Gastroesophageal sphincter (tissue), 3 donors: ENCODE data around the gene SLC17A9.

Experiments used
- CTCF ChIP-seq, 4 experiments: fragments of 200-600 bp in 2 of 4; fragments of 450-650 bp in 2 of 4; sonication (generic) in 1 of 4; IDR thresholded peaks; one replicate each; pipeline ENCODE4 v1.5.1; 2017 to 2019; ENCODE audit warnings: antibody characterized with exemption in 4 of 4, mild to moderate bottlenecking in 2 of 4, moderate library complexity in 2 of 4
- EP300 ChIP-seq: sonication (generic); formaldehyde crosslinking; IDR thresholded peaks from one replicate; pipeline ENCODE4 v1.6.1; 2017; ENCODE audit warnings: antibody characterized with exemption, mild to moderate bottlenecking
- POLR2A ChIP-seq, 2 donors: fragments of 450-650 bp; IDR thresholded peaks; one replicate each; pipeline ENCODE4 v1.6.1; 2017; ENCODE audit warnings: antibody characterized with exemption in 2 of 2, mild to moderate bottlenecking in 2 of 2, moderate library complexity in 1 of 2
- POLR2AphosphoS5 ChIP-seq: sonication (generic); formaldehyde crosslinking; IDR thresholded peaks from one replicate; pipeline ENCODE4 v1.6.1; 2017; ENCODE audit warnings: antibody characterized with exemption

DNA sequence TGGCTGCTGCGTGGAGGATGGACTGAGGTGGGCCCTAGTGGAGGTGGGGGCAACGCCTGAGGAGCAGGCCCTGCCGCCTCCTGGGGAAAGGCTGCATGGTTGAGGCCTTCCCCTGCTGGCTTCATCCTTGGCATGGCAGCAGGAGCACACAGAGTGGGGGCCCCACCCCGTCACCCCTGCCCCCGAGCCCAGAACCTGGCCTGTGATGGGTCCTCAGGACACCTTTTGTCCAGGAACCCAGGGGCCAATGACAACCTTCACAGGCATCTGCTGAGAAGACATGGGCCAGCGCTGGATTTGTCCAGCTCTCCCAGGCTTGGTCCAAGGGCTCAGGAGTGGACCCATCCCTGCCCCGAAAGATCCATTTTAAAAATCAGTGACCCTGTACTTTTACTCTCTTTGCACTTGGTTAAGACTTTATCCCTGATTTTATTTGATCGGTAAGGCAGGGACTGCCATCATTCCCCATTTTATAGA, 575 bp upstream of the SLC17A9 start:
- TF ChIP-seq CTCF (IDR thresholded peaks at IDR 0.05) (no peak), POLR2AphosphoS5 (no peak), POLR2A (IDR thresholded peaks at IDR 0.05) (no peak), EP300 (no peak)
